Hematopoietic multipotent progenitor cell treated with erythropoietin and hydrocortisone succinate and interleukin-3 and kit ligand, for 8 days (in vitro differentiated cells): ENCODE data around the gene BCL7B.

Source experiments
- DNase-seq: peaks from one replicate; pipeline ENCODE4 v3.0.0-alpha.2; 2015

The BCL7B gene

GRCh38 chr7:73487486-73487885 is 70.0 kb downstream of the BCL7B start:
- no peak for DNase-seq
